Measurements from ENCODE around the gene DAP3. TPM values are rescaled to one million over a fixed set of nuclear protein-coding genes. Genes with fewer than 3 reads are reported as not detected.
"Not testable (repeated sequence)": the region's sequence is repeated elsewhere in the genome, so short reads cannot be mapped to it uniquely, and the experiment has no call there.

The DAP3 gene
- polyA plus RNA-seq, 1 of the 3 experiments (the other 2 are of a cell fraction), result 115 TPM

- H4K20me1 ChIP-seq (ENCODE audit: insufficient read depth); H3K4me3 ChIP-seq (ENCODE audit: low read depth in 2 of 2, low read length in 1 of 2); CTCF ChIA-PET; H3K27me3 ChIP-seq (ENCODE audit: insufficient read depth); H3K79me2 ChIP-seq (ENCODE audit: insufficient read depth); H3K4me1 ChIP-seq (ENCODE audit: control insufficient read depth in 1 of 2, insufficient read depth in 2 of 2, low read depth in 1 of 2, low read length in 1 of 2); POLR2A ChIA-PET; DNase-seq; H3K9me2 ChIP-seq; H3K9me3 ChIP-seq: not testable (repeated sequence)
- peak overlapping the region; percentile 13; the same call in 1 of the 2 replicates for H3K9ac ChIP-seq
- peak overlapping the region in 1 of 2 experiments; percentile 84; a peak in 2 of 4 replicates for H3K27ac ChIP-seq (ENCODE audit: low read depth in 2 of 2, low read length in 1 of 2)
- 67% methylated on average over 6 of the region's 6 CpGs for WGBS (ENCODE audit: low lambda C conversion rate)
- H2AFZ ChIP-seq (ENCODE audit: low read depth), result 0 out of 2 replicates have a peak overlapping the region, but pooled peaks have one; percentile 60
- H3F3A ChIP-seq (replicated peaks; ENCODE audit: insufficient read depth), result peaks cover 28% of the 10 kb centered on the region
- peak; percentile 35; the same call in 1 of the 2 replicates for TF ChIP-seq TCF12 (IDR thresholded peaks at IDR 0.05)
- TF ChIP-seq MAX (IDR thresholded peaks at IDR 0.05; ENCODE audit: low read depth), result peak; percentile 55; the same call in 1 of the 2 replicates
- TF ChIP-seq PBX3 (IDR thresholded peaks at IDR 0.05), result peak; percentile 21; the same call in 1 of the 2 replicates
- peak; percentile 80 for TF ChIP-seq NFIC (IDR thresholded peaks at IDR 0.05; ENCODE audit: borderline replicate concordance)
- peak; percentile 55 for TF ChIP-seq JUND (IDR thresholded peaks at IDR 0.05)
- TF ChIP-seq FOSL2 (IDR thresholded peaks at IDR 0.05; ENCODE audit: borderline replicate concordance, low read depth), result peak; percentile 84
- TF ChIP-seq EP300 (IDR thresholded peaks at IDR 0.05; ENCODE audit: borderline replicate concordance in 1 of 2, low read depth in 1 of 2, low read length in 1 of 2), result peak in 1 of 2 experiments; percentile 24; a peak in 1 of 4 replicates
- H3K36me3 ChIP-seq (replicated peaks in 1 of 2; ENCODE audit: control insufficient read depth in 1 of 2, insufficient read depth in 2 of 2, low read length in 1 of 2), result peaks cover 46 to 59% of the 10 kb centered on the region in 2 experiments
- peak overlapping the region; percentile 27 for H3K4me2 ChIP-seq
Observed at GRCh38 chr1:155763090-155763815, 74.4 kb downstream of the DAP3 start.

GRCh38 chr1:155763989-155764388 is 75.1 kb downstream of the DAP3 start:
- WGBS (ENCODE audit: low lambda C conversion rate), result 96% methylated on average over 7 of the region's 7 CpGs
- H3K9me3 ChIP-seq; CTCF ChIA-PET; H4K20me1 ChIP-seq (ENCODE audit: insufficient read depth); DNase-seq; H3K27me3 ChIP-seq (ENCODE audit: insufficient read depth); H3K4me3 ChIP-seq (ENCODE audit: low read depth in 2 of 2, low read length in 1 of 2); H3K4me1 ChIP-seq (ENCODE audit: control insufficient read depth in 1 of 2, insufficient read depth in 2 of 2, low read depth in 1 of 2, low read length in 1 of 2); H3K9me2 ChIP-seq; POLR2A ChIA-PET; H3K79me2 ChIP-seq (ENCODE audit: insufficient read depth): not testable (repeated sequence)
- peaks cover 32% of the 10 kb centered on the region for H3F3A ChIP-seq (replicated peaks; ENCODE audit: insufficient read depth)
- H3K36me3 ChIP-seq (replicated peaks in 1 of 2; ENCODE audit: control insufficient read depth in 1 of 2, insufficient read depth in 2 of 2, low read length in 1 of 2), result peaks cover 50 to 60% of the 10 kb centered on the region in 2 experiments
- H3K4me2 ChIP-seq, result peak overlapping the region; percentile 27; the same call in 1 of the 2 replicates
- peak overlapping the region in 1 of 2 experiments; percentile 84; a peak in 2 of 4 replicates for H3K27ac ChIP-seq (ENCODE audit: low read depth in 2 of 2, low read length in 1 of 2)
- H2AFZ ChIP-seq (ENCODE audit: low read depth), result 0 out of 2 replicates have a peak overlapping the region, but pooled peaks have one; percentile 60
- peak overlapping the region; percentile 13; the same call in 1 of the 2 replicates for H3K9ac ChIP-seq

GRCh38 chr1:155767399-155767989 is 78.6 kb downstream of the DAP3 start:
- H3K4me2 ChIP-seq; H3K4me1 ChIP-seq (ENCODE audit: control insufficient read depth in 1 of 2, insufficient read depth in 2 of 2, low read depth in 1 of 2, low read length in 1 of 2); H3K27me3 ChIP-seq (ENCODE audit: insufficient read depth); POLR2A ChIA-PET; H3K9me3 ChIP-seq; CTCF ChIA-PET; H3K79me2 ChIP-seq (ENCODE audit: insufficient read depth); H3K9me2 ChIP-seq; DNase-seq; H2AFZ ChIP-seq (ENCODE audit: low read depth); H3K4me3 ChIP-seq (ENCODE audit: low read depth in 2 of 2, low read length in 1 of 2); H3K27ac ChIP-seq (ENCODE audit: low read depth in 2 of 2, low read length in 1 of 2); H4K20me1 ChIP-seq (ENCODE audit: insufficient read depth); H3K9ac ChIP-seq: not testable (repeated sequence)
- WGBS (ENCODE audit: low lambda C conversion rate), result 90% methylated on average over 3 of the region's 5 CpGs
- peaks cover 35% of the 10 kb centered on the region for H3F3A ChIP-seq (replicated peaks; ENCODE audit: insufficient read depth)
- H3K36me3 ChIP-seq (replicated peaks in 1 of 2; ENCODE audit: control insufficient read depth in 1 of 2, insufficient read depth in 2 of 2, low read length in 1 of 2), result peaks cover 48 to 61% of the 10 kb centered on the region in 2 experiments
